ENCODE results near the gene CHRNB2. TPM values are rescaled to one million over a fixed set of nuclear protein-coding genes. Genes with fewer than 3 reads are reported as not detected.

Gene CHRNB2
- total and polyA plus RNA-seq, 2 donors (not counting 3 experiments of a cell fraction or from before 2014, with no cell fraction given): not detected

GRCh38 chr1:154624746-154625643, 57.4 kb downstream of the CHRNB2 start:
- FAIRE-seq: no peak
- no peak overlapping the region for H3K27ac ChIP-seq (ENCODE audit: insufficient read depth, low read depth, low read length)
- H4K20me1 ChIP-seq (replicated peaks; ENCODE audit: control insufficient read depth, extremely low read depth, insufficient read depth, low read length): peaks cover 3% of the 10 kb centered on the region
- POLR2A ChIA-PET: interaction anchor here (0.6 to 0.7 kb wide), 2 partner anchors 13 to 321 kb away, joined by 3 read pairs; no protein-coding TSS in a partner anchor
- no peak overlapping the region for H3K4me3 ChIP-seq (replicated peaks in 1 of 3; ENCODE audit: insufficient read depth in 1 of 3, low read depth in 1 of 3, low read length in 3 of 3)
- no peak for TF ChIP-seq GATA2 (IDR thresholded peaks at IDR 0.05; ENCODE audit: insufficient read depth, insufficient read length, low read depth, low read length)
- no peak for TF ChIP-seq POLR2A (IDR thresholded peaks at IDR 0.05; ENCODE audit: low read depth, low read length)
- TF ChIP-seq FOS (IDR thresholded peaks at IDR 0.05; ENCODE audit: borderline replicate concordance, insufficient read depth, low read length): no peak
- no peak for TF ChIP-seq MAX (IDR thresholded peaks at IDR 0.05; ENCODE audit: insufficient read depth, insufficient read length)
- TF ChIP-seq MYC (IDR thresholded peaks at IDR 0.05; ENCODE audit: low read depth, low read length): no peak
- no peak for TF ChIP-seq CTCF (IDR thresholded peaks at IDR 0.05; ENCODE audit: extremely low read depth in 1 of 2, insufficient read depth in 1 of 2, low read depth in 1 of 2, low read length in 2 of 2)
- no peak for TF ChIP-seq JUN (IDR thresholded peaks at IDR 0.05; ENCODE audit: borderline replicate concordance, insufficient read depth, insufficient read length, low read depth)
- TF ChIP-seq EZH2 (IDR thresholded peaks at IDR 0.05; ENCODE audit: borderline replicate concordance, low read depth, low read length, severe bottlenecking): no peak
- no peak for TF ChIP-seq POLR2AphosphoS5 (IDR thresholded peaks at IDR 0.05; ENCODE audit: insufficient read depth, low read depth, low read length)
- H2AFZ ChIP-seq (ENCODE audit: low read depth, low read length): no peak overlapping the region
- H3K27me3 ChIP-seq (ENCODE audit: control insufficient read depth in 2 of 2, insufficient read depth in 2 of 2, low read length in 2 of 2): no peaks in the 10 kb centered on the region
- H3K36me3 ChIP-seq (ENCODE audit: control insufficient read depth in 2 of 2, extremely low read depth in 1 of 2, insufficient read depth in 2 of 2, low read length in 2 of 2): peaks cover 0 to 6% of the 10 kb centered on the region in 2 experiments
- intact Hi-C loops (cut with micrococcal nuclease): no loop called here
- H3K4me1 ChIP-seq (ENCODE audit: control insufficient read depth, extremely low read depth, insufficient read depth, low read length): peaks cover 7% of the 10 kb centered on the region
- DNase-seq (ENCODE audit: low read depth, low spot score): no peak
- H3K9me1 ChIP-seq (replicated peaks; ENCODE audit: control insufficient read depth, extremely low read depth, insufficient read depth, low read length): no peaks in the 10 kb centered on the region
- no peaks in the 10 kb centered on the region for H3K9me3 ChIP-seq (replicated peaks; ENCODE audit: control insufficient read depth, insufficient read depth, low read length)
- H3K9ac ChIP-seq (replicated peaks; ENCODE audit: extremely low read depth, insufficient read depth, low read length): no peak overlapping the region
- TSS peak; percentile 4 for BruUV-seq (replicated peaks)
- H3K79me2 ChIP-seq (ENCODE audit: control insufficient read depth, insufficient read depth, low read length): peaks cover 67% of the 10 kb centered on the region
- CTCF ChIA-PET: interaction anchor here (0.7 to 1.3 kb wide), 3 partner anchors 18 to 65 kb away, joined by 3 read pairs; no protein-coding TSS in a partner anchor
- dilution Hi-C loops (cut with MboI; ENCODE audit: extremely low pct_ligation_motif_present, low sequenced_read_pairs): no loop called here
- H3K4me2 ChIP-seq (ENCODE audit: insufficient read depth, low read length): no peak overlapping the region
